HG03457 (cell line): Measurements from ENCODE around the gene TMEM138.

ENCODE experiments used
- ATAC-seq: cut with Tn5 transposase; IDR thresholded peaks from one replicate; pipeline ENCODE4 v1.9.1; 2021; ENCODE audit warnings: moderate number of reproducible peaks; ENCODE audit not compliant: unreplicated experiment

The TMEM138 gene

DNA sequence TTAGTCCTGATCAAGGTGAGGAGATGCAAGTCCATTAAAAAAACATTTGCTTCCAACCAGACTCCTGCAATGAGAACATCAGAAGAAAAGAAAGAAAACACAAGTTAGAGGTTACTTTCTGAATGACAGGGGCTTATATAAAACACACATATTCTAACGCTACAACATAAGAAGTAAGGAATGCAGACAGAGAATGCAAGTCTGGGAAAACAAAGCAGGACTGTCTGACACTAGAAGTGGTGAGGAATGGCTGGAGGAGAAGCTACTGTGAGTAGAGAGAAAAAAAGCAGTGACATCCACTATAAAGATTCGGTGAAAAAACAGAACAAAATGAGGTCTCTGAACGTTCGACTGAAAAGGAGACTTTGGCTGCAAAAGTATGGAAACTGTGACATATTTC lies 42.5 kb downstream of the TMEM138 start:
- no peak for ATAC-seq

DNA sequence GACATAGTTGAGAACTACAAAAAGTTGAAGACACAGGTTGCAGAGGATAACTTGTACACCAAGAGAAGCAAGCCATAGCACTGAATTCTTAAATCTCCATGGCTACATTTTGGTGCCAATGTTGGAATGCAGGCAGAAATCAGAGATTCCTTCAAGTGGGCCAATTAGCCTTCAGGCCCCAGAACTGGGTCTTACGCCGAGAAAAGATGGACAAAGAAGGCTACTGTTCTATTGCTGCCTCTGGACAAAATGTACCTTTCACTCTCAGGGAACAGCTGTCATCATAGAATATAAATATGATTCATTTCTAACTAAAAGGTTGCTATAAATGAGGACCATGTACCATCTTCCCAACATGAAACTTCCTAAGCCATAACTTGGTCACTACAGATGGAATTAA lies 43.9 kb downstream of the TMEM138 start:
- no peak for ATAC-seq

GRCh38 chr11:61406991-61407728 lies 45.0 kb downstream of the TMEM138 start:
- ATAC-seq = no peak

DNA sequence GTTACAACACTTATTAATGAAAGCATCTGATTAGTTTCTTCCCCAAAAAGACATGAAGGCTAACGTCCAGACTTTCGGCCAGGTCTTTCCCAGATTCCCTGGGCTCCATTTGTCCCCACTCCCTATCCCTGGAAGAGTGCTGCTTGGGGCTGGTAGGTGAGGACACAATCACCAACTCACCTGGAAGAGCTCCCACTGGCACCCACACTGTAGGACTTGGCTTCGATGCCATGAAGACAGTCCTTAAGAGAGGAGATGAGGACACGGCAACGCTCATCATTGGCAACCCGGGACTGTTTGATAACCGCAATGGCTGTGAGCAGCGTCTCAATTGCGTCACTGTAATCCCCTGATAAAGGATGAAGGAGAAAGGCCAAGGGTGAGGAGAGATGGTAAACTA lies 49.4 kb downstream of the TMEM138 start:
- no peak for ATAC-seq

- no peak for ATAC-seq
These were observed 51.3 kb downstream of the TMEM138 start for GRCh38 chr11:61413496-61413895.

- no peak for ATAC-seq
These were observed 52.4 kb downstream of the TMEM138 start for GRCh38 chr11:61414547-61414946.

- no peak for ATAC-seq
These were observed 53.2 kb downstream of the TMEM138 start for GRCh38 chr11:61415381-61415780.

GRCh38 chr11:61416941-61417340 lies 54.8 kb downstream of the TMEM138 start:
- ATAC-seq = no peak

DNA sequence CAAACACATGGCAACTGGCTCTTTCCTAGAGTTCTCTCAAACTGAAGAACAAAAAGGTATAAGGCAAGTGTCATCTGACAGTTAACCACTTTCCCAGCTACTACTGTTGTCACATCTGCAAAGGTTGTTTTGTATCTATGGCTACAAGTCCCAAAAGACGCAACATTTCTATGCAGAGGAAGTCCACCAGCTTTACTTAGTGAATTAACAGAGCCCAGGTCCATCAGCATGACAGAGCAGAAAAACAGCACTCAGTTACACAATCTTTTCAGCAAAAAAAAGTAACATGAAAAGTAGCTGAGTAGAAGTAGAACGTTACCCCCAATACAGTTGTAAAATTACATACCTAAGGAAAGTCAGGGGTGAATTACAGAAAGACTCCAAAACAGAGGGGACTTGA lies 55.5 kb downstream of the TMEM138 start:
- ATAC-seq = no peak

DNA sequence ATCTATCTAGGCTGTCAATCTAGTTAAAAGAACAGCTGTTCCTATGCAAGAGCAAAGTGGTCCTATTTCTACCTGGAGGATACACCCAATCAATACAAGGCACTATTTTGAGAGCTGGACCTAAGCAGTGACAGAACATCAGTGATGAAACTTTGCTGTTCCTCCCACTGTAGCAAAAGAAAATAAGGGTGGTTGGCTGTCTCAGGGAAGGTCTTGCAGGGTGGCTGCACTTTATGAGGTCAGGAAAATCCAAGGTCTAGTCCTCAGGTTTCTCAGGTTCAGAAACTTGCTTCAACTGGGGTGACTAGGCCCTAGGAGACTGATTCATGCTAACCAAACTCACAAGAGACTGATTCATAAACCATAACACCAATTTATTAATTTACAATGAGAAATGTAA lies 56.0 kb downstream of the TMEM138 start:
- no peak for ATAC-seq
